GM21390 (cell line): Measurements from ENCODE around the gene LRRC4.
A peak's percentile ranks its signal among the peaks of the same experiment; 100 is the strongest.

Experiments
- ATAC-seq: cut with Tn5 transposase; IDR thresholded peaks from one replicate; pipeline ENCODE4 v1.9.1; 2021; ENCODE audit not compliant: unreplicated experiment

The LRRC4 gene

GRCh38 chr7:128030654-128031611, at the start of gene LRRC4:
Gene LRRC4, minus strand, starts transcription at chr7:128031437. Its CDS starts 797 bp downstream, at chr7:128030640.
- ATAC-seq = peak; percentile 52

GRCh38 chr7:128080169-128080568, 48.9 kb upstream of the LRRC4 start:
- ATAC-seq = no peak

- no peak for ATAC-seq
These were observed 47.1 kb upstream of the LRRC4 start for GRCh38 chr7:128078309-128078708.

GRCh38 chr7:128076796-128077271, 45.6 kb upstream of the LRRC4 start:
- no peak for ATAC-seq

GRCh38 chr7:128076196-128076795, 45.1 kb upstream of the LRRC4 start:
- ATAC-seq = no peak

- ATAC-seq = no peak
These were observed 44.2 kb upstream of the LRRC4 start for GRCh38 chr7:128075242-128076095.

- ATAC-seq = no peak
These were observed 43.5 kb upstream of the LRRC4 start for GRCh38 chr7:128074736-128075135.

- ATAC-seq = no peak
These were observed 43.1 kb upstream of the LRRC4 start for GRCh38 chr7:128074336-128074735.

GRCh38 chr7:128073671-128074310, 42.6 kb upstream of the LRRC4 start:
- no peak for ATAC-seq

- no peak for ATAC-seq
These were observed 40.6 kb upstream of the LRRC4 start for GRCh38 chr7:128071801-128072200.

GRCh38 chr7:128071376-128071775, 40.1 kb upstream of the LRRC4 start:
- no peak for ATAC-seq

GRCh38 chr7:128069373-128070364, 38.4 kb upstream of the LRRC4 start:
- ATAC-seq = no peak

GRCh38 chr7:128068785-128069184, 37.5 kb upstream of the LRRC4 start:
- no peak for ATAC-seq

- no peak for ATAC-seq
These were observed 36.7 kb upstream of the LRRC4 start for GRCh38 chr7:128067983-128068382.

- ATAC-seq = no peak
These were observed 35.6 kb upstream of the LRRC4 start for GRCh38 chr7:128066858-128067257.

GRCh38 chr7:128066395-128066794, 35.2 kb upstream of the LRRC4 start:
- no peak for ATAC-seq

- ATAC-seq = no peak
These were observed 34.6 kb upstream of the LRRC4 start for GRCh38 chr7:128065872-128066271.

- no peak for ATAC-seq
These were observed 31.9 kb upstream of the LRRC4 start for GRCh38 chr7:128063088-128063487.

- ATAC-seq = no peak
These were observed 28.8 kb upstream of the LRRC4 start for GRCh38 chr7:128060018-128060417.
